DMS 273 (cell line): ENCODE data around the gene RALGAPA1.

Experiments
- DNase-seq: peaks from one replicate; lab custom pipeline; 2025; ENCODE audit not compliant: unreplicated experiment; lab: John Stamatoyannopoulos, UW

The RALGAPA1 gene

DNA sequence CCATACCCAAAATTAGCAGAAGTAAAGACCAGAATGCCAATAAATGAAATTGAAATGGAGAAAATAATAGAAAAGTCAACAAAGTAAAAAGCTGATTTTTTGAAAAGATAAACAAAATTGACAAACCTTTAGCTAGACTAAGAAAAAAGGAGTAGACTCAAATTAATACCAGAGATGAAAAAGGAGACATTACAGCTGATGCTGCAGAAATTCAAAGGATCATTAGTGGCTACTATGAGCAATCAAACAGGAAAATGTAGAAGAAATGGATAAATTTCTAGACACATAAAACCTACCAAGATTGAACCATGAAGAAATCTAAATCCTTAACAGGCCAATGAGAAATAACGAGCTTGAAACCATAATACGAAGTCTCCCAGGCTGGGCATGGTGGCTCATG is 309.9 kb downstream of the RALGAPA1 start:
- no peak for DNase-seq

DNA sequence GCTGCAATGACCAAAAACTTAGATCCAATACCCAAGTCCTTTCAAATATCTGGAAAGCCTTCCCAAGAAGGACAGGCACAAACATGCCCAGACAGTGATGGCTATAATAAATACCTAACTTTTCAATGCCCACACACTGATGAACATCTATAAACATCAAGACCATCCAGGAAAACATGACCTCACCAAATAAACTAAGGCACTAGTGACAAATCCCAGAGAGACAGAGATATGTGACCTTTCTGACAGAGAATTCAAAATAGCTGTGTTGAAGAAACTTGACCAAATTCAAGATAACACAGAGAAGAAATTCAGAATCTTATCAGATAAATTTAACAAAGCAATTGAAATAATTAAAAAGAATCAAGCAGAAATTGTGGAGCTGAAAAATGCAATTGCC is 313.8 kb downstream of the RALGAPA1 start:
- no peak for DNase-seq

DNA sequence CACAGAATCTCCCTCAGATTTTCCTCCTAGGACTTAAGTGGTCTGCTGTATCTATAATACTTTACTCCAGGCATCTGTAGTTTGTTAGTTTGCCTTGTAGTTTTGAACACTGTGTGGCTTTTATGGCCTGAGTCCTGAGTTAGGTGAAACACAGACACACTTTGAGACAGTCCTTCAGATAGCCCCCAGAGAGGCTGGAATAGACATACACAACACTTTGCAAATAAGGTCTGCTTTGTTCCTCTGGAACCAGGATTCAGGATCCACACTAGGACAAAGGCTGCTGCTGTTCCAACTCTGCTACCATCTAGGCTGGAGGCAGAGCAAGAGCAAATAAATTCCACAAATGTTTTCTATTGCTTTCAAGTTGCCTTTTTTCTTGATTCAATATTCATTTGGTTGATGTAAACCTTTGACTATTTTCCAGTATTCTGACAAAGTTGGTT is 316.5 kb downstream of the RALGAPA1 start:
- no peak for DNase-seq
